ENCODE data around the gene HMGXB3. TPM values are rescaled to one million over a fixed set of nuclear protein-coding genes. Genes with fewer than 3 reads are reported as not detected.
A peak's percentile ranks its signal among the peaks of the same experiment; 100 is the strongest.

HMGXB3 gene
- total and polyA plus RNA-seq, 2 of the 13 experiments (the other 11 are each of a cell fraction or from before 2014, with no cell fraction given) = 18.8 to 23.8 TPM

DNA sequence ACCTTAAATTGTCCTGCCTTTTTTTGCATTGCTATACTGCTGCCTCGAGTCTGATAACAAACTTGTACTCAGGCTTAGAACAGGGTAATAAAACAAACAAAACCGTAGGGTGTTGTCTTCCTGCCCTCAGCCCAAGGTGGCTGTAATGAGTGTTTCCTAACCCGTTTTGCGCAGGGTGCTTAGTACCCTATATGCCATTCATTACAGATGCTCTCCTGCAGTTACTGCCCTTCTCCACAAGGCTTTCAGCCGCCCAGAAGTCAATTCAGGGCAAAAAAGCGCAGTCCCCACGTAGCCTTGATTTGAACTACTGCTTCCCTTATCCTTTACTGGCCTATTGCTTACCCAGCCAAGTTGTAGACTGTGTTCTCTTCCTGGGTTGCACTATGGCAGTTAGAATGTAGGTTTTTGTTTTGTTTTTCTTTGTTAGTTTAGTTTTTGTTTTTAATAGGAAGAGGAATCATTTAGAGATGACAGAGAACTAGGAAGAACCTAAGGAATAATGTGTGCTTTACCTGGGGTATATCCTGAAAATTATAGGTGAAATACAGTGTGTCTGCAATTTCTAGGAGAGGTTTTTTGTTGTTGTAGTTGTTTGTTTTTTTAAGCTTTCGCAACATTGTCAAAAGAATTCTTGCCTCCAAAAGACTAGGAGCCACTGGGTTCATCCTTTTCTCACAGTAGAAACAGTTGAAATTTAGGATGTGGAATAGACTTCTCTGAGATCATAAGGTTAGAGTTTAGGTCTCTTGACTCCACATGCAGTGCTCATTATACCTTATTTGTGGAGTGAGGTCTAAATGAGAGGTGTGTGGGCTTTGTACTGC, 1.3 kb downstream of the HMGXB3 start (continued):
- TF ChIP-seq SOX13 (IDR thresholded peaks at IDR 0.05) (no peak), SOX13 (CRISPR knock-in tag; conservative IDR thresholded peaks at IDR 0.05 in 1 of 2, IDR thresholded peaks at IDR 0.05 in 1 of 2) (peak in 1 of 2 experiments; percentile 21; a peak in 1 of 4 replicates), DRAP1 (CRISPR knock-in tag; IDR thresholded peaks at IDR 0.05) (no peak), RXRA (CRISPR knock-in tag; IDR thresholded peaks at IDR 0.05) (peak; percentile 33; the same call in 1 of the 2 replicates), SYNCRIP (IDR thresholded peaks at IDR 0.05; ENCODE audit: insufficient read depth, low read depth, low read length) (no peak), ZNF782 (CRISPR knock-in tag; IDR thresholded peaks at IDR 0.05; ENCODE audit: borderline replicate concordance) (no peak), CTCF (CRISPR knock-in tag; IDR thresholded peaks at IDR 0.05) (peak; percentile 63), KIAA2018 (CRISPR knock-in tag; IDR thresholded peaks at IDR 0.05; ENCODE audit: borderline replicate concordance) (no peak), ZNF720 (CRISPR knock-in tag; IDR thresholded peaks at IDR 0.05) (no peak), ZNF224 (CRISPR knock-in tag; IDR thresholded peaks at IDR 0.05) (no peak), NR2F6 (IDR thresholded peaks at IDR 0.05) (no peak), NR2F6 (CRISPR knock-in tag; IDR thresholded peaks at IDR 0.05) (0 out of 2 replicates have a peak, but pooled peaks have one; percentile 12), ZNF34 (CRISPR knock-in tag; IDR thresholded peaks at IDR 0.05; ENCODE audit: borderline replicate concordance) (no peak), ATF2 (CRISPR knock-in tag; IDR thresholded peaks at IDR 0.05) (0 out of 2 replicates have a peak, but pooled peaks have one; percentile 18)
- TF ChIP-seq, protein P1, sequence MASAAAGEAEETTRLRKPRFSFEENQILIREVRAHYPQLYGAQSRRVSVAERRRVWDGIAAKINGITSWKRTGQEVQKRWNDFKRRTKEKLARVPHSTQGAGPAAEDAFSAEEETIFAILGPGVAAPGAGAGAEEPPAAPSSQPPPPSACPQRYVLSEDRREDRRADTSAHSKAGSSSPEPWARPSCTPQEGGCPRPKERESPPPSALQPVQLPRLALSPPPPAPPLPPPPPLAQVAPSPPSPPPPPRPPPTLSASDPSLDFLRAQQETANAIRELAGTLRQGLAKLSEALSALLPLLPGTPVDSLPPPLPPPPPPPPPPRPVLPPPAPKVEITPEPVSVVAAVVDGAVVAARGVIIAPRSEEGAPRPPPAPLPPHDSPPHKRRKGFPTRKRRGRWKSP (CRISPR knock-in tag; IDR thresholded peaks at IDR 0.05) = 0 out of 2 replicates have a peak, but pooled peaks have one; percentile 48
